CD4-positive, alpha-beta T cell treated with Interleukin-6 for 4 hours (primary cell): ENCODE measurements around the gene P2RY6.

Source experiments
- DNase-seq: peaks from one replicate; pipeline ENCODE4 v3.0.0-alpha.2; 2020; ENCODE audit warnings: mixed read lengths

Gene P2RY6

GRCh38 chr11:73320763-73321603 is 48.8 kb downstream of the P2RY6 start:
- DNase-seq: no peak

- DNase-seq: peak; percentile 7
Measured at GRCh38 chr11:73321604-73322381, 49.7 kb downstream of the P2RY6 start.

GRCh38 chr11:73322382-73323306 is 50.5 kb downstream of the P2RY6 start:
- DNase-seq: no peak

GRCh38 chr11:73323464-73323863 is 51.3 kb downstream of the P2RY6 start:
- DNase-seq: no peak

GRCh38 chr11:73324116-73324515 is 52.0 kb downstream of the P2RY6 start:
- DNase-seq: no peak

- DNase-seq: no peak
Measured at GRCh38 chr11:73324665-73325035, 52.5 kb downstream of the P2RY6 start.

DNA sequence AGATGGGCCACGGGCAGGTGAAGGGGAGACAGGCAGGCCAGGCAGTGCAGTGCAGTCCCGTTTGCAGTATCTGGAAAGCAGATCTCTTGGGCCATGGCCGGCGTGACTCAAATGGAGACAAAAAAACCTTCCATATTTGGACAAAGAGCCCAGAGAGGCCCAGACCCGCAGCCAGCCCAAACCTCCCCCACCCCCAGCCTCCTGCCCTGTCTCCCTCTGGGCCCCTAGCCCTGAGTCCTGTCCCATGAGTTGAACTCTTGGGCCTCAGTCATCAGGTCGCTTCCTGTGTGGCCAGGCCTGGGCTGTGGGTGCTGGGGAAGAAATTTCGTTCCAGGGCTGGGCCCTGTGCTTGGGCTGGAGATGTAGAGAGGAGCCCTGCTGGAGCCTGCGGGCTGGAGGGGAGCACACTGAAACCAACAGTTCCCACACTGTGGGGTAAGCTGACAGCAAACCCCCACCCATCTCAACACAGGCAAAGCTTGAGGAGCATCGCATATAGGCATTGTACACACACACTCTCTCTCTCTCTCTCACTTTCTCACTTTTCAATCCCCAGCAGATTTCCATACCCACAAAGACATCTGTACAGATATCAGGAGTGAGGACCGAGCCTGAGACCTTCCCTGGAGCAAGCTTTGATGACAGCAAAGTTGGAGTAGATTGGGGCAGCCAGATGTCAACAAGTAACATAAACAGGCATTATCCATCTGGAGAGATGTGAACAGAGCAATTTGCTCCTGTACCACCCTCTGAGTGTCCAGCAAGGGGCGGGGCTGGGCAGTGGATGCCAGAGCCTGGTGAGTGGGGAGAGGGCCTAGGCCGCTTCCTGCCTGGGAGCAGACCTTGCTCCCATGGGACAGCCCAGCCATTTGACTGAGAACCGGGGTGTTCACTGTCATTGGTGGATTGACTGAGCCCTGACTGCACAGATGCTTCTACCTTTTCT is 53.2 kb downstream of the P2RY6 start:
- no peak for DNase-seq

GRCh38 chr11:73326929-73327811 is 55.0 kb downstream of the P2RY6 start:
- no peak for DNase-seq

GRCh38 chr11:73327812-73328364 is 55.8 kb downstream of the P2RY6 start:
- no peak for DNase-seq

GRCh38 chr11:73330569-73331093 is 58.5 kb downstream of the P2RY6 start:
- DNase-seq: no peak

DNA sequence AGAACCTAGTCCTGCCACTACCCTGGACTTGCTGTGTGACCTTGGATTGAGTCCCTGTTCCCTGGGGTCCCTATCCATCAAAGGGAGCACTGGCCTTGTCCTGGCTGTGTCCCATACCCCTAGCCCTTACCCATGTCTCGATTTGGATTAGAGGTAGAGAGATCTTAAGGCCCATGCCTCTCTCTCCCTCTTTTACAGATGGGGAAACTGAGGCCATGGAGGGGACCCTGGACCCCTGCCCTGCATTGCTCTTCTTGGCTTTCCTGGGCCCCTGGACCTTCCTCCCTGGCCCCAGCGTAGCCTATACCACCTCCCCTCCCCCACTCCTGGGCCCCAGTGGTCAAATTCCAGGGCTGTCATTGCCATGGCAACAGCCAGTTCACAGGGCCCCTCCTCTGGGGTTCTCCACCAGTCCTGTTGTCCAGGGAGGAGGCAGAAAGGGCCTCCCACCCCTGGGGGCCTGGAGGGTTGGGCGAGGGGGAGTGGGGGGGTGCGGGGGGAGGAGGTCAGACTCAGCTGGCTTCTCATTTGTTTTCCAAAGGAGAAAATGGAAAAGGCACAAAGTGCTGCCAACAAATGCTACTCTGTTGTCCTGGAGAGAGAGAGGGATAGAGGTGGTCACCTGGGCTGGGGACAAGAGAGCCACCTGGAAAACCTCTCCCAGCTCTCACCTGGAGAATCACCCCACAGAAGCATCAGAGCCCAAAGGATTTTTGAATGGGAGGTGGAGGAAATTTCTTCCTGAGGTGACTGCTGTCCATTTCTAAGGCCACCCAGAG is 59.2 kb downstream of the P2RY6 start:
- no peak for DNase-seq

- DNase-seq: no peak
Measured at GRCh38 chr11:73333173-73333572, 61.0 kb downstream of the P2RY6 start.

- no peak for DNase-seq
Measured at GRCh38 chr11:73333640-73334383, 61.7 kb downstream of the P2RY6 start.

GRCh38 chr11:73334384-73335203 is 62.5 kb downstream of the P2RY6 start:
- no peak for DNase-seq

DNA sequence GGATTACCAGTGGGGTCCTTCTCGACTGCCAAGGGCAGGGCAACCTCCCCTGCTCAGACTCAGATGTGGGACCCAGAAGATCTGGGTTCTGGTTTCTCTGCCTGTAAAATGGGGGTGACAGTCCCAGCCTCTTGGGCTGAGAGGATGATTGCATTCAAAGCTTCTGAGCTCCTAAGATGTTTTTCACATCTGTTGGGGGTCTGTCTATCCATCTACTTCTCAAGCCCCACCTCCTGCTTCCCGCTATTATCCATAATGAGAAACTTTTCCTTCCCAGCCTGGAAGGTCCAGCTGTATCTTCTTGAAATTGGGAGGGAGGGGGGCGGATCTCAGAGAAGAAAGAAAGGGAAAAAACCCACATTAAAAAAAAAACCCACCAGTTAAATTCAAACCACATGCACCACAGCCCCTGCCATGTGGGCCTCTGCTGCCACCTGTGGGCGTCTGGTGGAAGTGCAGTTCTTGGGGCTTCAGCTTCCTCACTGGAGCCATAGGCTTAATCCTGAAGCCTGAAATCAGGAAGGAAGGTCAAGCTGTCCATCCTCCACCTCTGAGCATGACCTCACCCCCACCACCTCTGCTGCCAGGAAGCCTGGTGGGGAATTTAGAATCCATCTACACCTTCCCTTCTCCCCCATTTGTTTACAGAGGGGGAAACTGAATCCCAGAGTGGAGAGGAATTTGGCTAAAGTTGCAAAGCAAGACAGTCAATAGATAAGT is 63.2 kb downstream of the P2RY6 start:
- peak; percentile 80 for DNase-seq

DNA sequence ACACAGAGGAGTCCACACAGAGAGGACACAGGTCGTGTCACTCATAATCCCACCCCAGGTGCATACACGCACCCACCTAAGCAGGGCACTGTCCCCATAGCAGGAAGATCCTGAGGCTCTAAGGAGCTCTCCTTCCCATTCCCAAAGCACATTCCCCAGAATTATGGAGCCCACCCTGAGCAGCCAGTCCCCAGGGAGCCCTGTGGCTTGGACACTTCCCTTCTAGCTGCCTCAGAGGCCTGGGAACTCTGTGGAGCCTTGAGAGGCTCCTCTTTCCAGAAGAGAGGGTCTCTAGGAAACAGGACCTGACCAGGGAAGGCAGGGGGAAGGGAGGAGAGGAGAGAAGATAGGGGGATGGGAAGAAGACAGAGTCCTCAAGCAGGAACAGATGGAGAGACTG is 65.7 kb downstream of the P2RY6 start:
- DNase-seq: no peak

- no peak for DNase-seq
Measured at GRCh38 chr11:73338279-73338678, 66.1 kb downstream of the P2RY6 start.
